ENCODE results near the gene GGT5. TPM values are rescaled to one million over a fixed set of nuclear protein-coding genes. Genes with fewer than 3 reads are reported as not detected.
"Not testable (repeated sequence)": the region's sequence is repeated elsewhere in the genome, so short reads cannot be mapped to it uniquely, and the experiment has no call there.

Gene GGT5
- total RNA-seq, 1 experiment from 2014 or later = 0.13 TPM

DNA sequence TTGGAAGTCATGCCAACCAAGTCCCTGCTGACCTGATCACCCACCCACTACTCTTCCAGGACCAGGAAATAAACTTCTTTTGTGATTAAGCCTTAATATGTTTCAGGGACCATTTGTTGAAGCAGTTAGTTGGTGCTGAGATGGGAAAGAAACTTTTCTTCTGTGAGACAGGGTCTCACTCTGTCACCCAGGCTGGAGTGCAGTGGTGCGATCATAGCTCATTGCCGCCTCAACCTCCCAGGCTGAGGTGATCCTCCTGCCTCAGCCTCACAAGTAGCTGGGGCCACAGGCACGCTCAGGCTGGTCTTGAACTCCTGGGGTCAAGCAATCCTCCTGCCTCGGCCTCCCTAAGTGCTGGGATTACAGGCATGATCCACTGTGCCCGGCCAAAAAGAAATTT, 53.0 kb downstream of the GGT5 start:
- DNase-seq (ENCODE audit: low read depth, low spot score) = no peak
- in situ Hi-C loops (cut with HindIII; ENCODE audit: low pct_unique_long_range_greater_than_20kb, low sequenced_read_pairs) = no loop called here

- in situ Hi-C loops (cut with HindIII; ENCODE audit: low pct_unique_long_range_greater_than_20kb, low sequenced_read_pairs) = no loop called here
Measured at GRCh38 chr22:24191381-24191841, 53.5 kb downstream of the GGT5 start.

GRCh38 chr22:24190596-24191208, 54.2 kb downstream of the GGT5 start:
- in situ Hi-C loops (cut with HindIII; ENCODE audit: low pct_unique_long_range_greater_than_20kb, low sequenced_read_pairs) = no loop called here
- DNase-seq (ENCODE audit: low read depth, low spot score) = no peak

More at GRCh38 chr22:24191381-24191841, 53.5 kb downstream of the GGT5 start:
- no peak for DNase-seq (ENCODE audit: low read depth, low spot score)

DNA sequence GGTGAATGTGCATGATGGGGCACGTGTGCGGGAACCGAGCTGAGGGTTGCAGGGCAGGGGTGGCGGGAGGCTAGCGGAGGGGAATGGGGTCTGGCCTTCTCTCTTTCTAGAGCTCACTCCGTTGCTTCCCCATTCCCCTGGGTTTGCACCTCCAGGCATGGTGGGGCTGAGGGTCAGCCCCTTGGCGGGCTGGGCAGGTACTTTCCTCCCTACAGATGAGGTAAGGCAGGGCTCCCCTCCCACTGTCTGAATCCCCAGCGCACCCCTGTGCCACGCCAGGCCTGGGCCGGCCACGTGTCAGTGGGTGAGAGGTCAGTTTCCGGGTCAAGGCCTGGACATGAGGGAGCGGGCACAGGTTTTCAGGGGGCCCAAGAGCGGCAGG, 54.7 kb downstream of the GGT5 start:
- in situ Hi-C loops (cut with HindIII; ENCODE audit: low pct_unique_long_range_greater_than_20kb, low sequenced_read_pairs) = no loop called here

DNA sequence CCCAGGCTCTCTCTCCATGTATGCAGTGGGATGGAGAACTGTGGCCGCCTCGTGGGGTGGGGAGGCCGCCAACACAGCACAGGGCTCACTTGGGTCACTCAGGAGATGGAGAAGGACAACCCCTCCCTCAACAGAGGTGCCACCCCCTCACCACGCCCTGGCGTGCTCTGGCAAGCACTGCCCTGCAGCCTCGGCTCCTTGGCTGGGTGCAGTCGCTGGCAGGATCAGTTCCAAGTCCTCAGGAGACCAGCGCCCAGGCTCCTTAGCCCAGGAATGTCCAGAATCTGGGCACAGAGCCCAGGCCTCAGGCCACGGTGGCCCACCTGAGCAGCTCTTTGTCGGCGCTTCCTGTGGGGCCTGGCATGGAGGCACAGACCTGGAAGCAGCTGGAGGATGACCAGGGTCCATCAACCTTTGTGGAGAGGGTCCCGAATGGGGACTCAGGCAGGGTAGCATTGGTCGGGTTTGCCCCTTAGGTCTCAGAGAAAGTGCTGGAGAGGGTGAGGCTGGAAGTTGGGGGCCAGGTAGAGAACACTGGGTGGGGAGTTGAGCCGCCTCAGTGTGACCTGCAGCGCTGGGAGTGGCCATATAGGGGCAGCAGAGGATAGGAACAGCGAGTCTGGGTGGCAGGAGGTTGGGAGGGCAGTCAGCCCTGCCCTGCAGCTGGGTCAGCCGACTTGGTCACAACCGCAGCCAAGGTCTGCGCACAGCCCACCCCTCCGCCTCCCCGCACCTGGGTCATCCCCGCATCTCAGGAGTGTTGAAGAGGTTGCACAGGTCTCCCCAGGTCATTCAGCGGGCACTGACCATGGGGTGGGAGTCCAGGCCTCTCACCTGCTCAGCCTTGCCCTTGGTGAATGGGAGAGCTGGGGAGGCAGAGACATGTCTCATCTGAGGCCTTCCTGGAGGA, 55.4 kb downstream of the GGT5 start:
- peak; percentile 76 for DNase-seq (ENCODE audit: low read depth, low spot score)
- in situ Hi-C loops (cut with HindIII; ENCODE audit: low pct_unique_long_range_greater_than_20kb, low sequenced_read_pairs) = no loop called here

More for the DNA sequence above, 54.7 kb downstream of the GGT5 start:
- DNase-seq (ENCODE audit: low read depth, low spot score) = no peak

DNA sequence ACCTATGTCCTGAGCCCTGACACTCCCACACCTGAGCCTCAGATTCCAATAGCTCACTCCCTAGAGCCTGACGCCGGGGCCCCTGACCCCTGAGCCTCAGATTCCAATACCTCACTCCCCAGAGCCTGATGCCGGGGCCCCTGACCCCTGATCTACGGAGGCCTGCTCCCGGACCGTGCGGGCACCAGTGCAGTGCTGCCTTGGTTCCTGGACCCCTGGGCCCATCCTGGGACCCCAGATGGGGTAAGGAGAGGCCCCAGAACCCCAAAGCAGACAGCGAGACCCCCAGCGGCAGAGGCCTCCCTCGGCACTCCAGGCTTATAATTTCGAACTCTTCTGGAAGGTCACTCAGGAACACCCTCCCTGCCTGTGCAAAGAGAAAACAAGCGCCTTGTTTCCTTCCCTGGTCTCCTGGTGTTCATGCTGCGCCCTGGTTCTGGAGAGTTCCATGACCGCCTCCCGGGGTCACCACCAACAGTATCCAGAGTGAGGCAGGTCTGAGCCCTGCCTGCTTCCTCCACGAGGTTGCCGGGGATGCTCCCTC, 56.1 kb downstream of the GGT5 start:
- in situ Hi-C loops (cut with HindIII; ENCODE audit: low pct_unique_long_range_greater_than_20kb, low sequenced_read_pairs) = no loop called here

GRCh38 chr22:24187731-24188644, 56.9 kb downstream of the GGT5 start:
- in situ Hi-C loops (cut with HindIII; ENCODE audit: low pct_unique_long_range_greater_than_20kb, low sequenced_read_pairs) = no loop called here
- no peak for DNase-seq (ENCODE audit: low read depth, low spot score)

More for the DNA sequence above, 56.1 kb downstream of the GGT5 start:
- no peak for DNase-seq (ENCODE audit: low read depth, low spot score)

DNA sequence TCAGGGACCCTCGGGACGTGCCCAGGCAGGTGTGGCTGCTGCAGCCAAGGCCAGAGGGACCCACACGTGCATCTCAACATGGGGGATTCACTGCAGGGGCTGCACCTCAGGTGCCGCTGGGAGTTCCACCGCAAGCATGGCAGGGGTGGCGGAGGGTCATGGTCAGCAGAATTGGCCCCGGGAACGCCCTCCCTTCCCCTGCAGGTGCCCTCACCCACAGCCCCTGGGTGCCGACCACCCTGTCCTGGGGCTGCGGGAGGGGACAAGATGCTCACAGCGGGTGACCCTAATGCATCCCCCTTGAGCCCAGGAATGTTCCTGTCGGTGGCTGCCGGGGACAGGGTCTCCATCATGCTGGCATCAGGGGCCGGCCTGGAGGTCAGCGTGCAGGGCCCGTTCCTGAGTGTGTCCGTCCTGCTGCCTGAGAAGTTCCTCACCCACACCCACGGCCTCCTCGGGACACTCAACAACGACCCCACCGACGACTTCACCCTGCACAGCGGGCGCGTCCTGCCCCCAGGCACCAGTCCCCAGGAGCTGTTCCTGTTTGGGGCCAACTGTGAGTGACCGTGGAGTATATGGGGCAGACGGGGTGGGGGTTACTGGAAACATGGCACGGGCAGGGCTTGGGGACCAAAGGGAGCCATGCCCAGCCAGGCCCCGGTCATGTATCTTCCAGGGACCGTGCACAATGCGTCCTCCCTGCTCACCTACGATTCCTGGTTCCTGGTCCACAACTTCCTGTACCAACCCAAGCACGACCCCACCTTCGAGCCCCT, 57.8 kb downstream of the GGT5 start:
- in situ Hi-C loops (cut with HindIII; ENCODE audit: low pct_unique_long_range_greater_than_20kb, low sequenced_read_pairs) = no loop called here
- no peak for DNase-seq (ENCODE audit: low read depth, low spot score)

- no peak for DNase-seq (ENCODE audit: low read depth, low spot score)
- in situ Hi-C loops (cut with HindIII; ENCODE audit: low pct_unique_long_range_greater_than_20kb, low sequenced_read_pairs) = no loop called here
Measured at GRCh38 chr22:24186352-24186740, 58.5 kb downstream of the GGT5 start.

DNA sequence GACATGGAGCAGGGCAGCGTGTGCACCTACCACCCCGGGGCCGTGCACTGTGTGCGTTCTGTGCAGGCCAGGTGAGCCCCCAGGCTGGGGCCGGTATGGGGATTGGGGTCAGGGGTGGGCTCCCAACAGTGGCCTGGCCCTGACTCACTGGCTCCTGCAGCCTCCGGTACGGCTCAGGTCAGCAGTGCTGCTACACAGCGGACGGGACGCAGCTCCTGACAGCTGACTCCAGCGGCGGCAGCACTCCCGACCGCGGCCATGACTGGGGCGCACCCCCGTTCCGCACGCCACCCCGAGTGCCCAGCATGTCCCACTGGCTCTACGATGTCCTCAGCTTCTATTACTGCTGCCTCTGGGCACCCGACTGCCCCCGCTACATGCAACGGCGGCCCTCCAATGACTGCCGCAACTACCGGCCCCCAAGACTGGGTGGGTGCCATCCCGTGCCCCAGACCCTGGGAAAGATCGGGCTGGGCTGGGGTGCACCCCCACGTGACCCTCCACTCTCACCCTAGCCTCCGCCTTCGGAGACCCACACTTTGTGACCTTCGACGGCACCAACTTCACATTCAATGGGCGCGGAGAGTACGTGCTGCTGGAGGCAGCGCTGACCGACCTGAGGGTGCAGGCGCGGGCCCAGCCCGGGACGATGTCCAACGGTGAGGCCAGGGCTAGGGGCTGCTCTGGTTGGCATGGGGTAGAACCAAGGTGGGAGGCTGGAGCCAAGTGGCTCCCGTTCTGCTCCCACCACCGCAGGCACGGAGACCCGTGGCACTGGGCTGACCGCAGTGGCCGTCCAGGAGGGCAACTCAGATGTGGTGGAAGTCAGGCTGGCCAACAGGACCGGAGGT, 59.2 kb downstream of the GGT5 start:
- DNase-seq (ENCODE audit: low read depth, low spot score) = no peak
- in situ Hi-C loops (cut with HindIII; ENCODE audit: low pct_unique_long_range_greater_than_20kb, low sequenced_read_pairs) = no loop called here

DNA sequence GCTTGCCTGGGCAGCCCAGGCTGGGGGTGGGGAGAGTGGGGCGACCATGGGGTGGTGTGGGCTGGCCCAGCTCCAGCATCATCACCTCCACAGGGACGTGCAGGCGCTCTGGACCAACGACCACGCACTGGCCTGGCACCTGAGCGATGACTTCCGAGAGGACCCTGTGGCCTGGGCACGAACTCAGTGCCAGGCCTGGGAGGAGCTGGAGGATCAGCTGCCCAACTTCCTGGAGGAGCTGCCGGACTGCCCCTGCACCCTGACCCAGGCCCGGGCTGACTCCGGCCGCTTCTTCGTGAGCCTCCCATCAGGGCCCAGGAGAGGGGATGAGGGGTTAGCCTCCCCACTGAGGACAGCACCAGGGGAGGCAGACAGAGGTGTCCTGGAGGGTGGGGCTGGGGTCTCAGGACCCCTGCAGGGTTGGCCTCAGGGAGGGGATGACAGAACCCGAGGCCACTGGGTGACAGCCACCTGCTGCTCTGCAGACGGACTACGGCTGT, 59.8 kb downstream of the GGT5 start:
- in situ Hi-C loops (cut with HindIII; ENCODE audit: low pct_unique_long_range_greater_than_20kb, low sequenced_read_pairs) = no loop called here
- no peak for DNase-seq (ENCODE audit: low read depth, low spot score)

DNA sequence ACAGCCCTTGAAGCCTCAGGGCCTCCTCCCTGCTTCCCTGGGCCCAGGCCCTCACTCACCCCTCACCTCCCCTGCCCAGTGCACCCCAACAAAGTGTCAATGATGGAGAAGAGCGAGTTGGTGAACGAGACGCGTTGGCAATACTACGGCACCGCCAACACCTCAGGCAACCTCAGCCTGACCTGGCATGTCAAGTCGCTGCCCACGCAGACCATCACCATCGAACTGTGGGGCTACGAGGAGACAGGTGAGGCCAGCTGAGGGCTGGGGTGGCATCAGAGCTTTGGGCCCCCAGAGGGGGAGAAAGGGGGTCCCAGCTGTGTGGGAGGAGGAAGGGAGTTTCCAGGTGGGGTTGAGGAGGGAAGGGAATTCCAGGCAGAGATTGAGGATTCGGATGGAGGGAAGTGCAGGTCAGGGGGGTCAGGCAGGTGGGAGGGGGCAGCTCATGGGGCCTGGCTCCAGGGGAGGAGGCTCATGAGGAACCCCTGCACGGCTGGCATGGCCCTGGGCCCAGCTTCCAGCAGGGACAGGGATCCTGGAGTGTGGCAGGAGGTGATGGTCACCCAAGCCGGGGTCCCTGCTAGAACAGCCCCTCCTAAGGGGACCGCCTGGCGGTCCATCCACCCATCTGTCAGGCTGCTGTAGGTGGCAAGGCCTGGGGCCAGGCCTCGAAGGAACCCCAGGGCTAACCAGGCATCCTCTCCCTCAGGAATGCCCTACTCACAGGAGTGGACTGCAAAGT, 60.7 kb downstream of the GGT5 start:
- DNase-seq (ENCODE audit: low read depth, low spot score) = no peak
- in situ Hi-C loops (cut with HindIII; ENCODE audit: low pct_unique_long_range_greater_than_20kb, low sequenced_read_pairs) = no loop called here

DNA sequence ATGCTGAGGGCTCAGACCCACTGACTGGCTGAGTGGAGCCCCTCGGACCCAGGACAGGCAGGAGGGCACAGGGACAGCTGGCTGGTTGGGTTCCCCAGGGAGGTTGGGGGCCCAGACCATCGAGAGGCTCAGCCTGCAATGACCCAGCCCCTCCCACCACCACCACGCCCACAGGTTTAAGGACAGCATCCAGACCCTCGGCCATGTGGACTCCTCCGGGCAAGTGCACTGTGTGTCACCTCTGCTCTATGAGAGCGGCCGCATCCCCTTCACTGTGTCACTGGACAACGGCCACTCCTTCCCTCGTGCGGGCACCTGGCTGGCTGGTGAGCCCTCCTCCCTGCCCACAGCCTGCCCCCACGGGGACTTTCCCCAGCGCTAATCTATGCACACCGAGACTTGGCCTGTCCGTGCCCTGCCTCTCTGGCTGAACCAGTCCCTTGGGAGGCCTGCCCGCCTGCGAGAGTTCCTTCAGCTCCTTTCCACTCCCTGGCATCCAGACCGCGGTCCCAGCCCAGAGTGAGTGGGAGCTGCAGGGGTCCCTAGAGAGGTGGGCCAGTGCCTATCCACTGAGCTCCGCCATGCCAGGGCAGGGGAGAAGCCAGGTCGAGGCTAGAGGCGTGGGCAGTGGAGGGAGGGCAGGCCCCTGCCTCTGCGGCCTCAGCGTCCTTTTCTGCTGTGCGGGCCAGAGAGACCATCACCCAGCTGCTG, 61.4 kb downstream of the GGT5 start:
- DNase-seq (ENCODE audit: low read depth, low spot score) = no peak

DNA sequence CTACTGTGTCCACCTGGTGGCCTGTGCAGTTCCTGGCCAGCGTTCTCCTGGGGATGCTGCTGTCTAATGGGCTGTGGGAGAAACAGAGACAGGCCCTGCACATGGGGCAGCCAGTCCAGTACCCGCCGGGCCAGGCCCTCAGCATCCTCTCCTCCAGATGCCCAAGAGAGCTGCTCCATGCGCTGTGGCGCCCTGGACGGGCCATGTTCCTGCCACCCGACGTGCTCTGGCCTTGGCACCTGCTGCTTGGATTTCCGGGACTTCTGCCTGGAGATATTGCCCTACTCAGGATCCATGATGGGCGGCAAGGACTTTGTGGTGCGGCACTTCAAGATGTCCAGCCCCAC, 62.0 kb downstream of the GGT5 start:
- DNase-seq (ENCODE audit: low read depth, low spot score); in situ Hi-C loops (cut with HindIII; ENCODE audit: low pct_unique_long_range_greater_than_20kb, low sequenced_read_pairs): not testable (repeated sequence)

More for the DNA sequence above, 61.4 kb downstream of the GGT5 start:
- in situ Hi-C loops (cut with HindIII; ENCODE audit: low pct_unique_long_range_greater_than_20kb, low sequenced_read_pairs) = no loop called here

All from SK-MEL-5 (cell line).